CD4-positive, alpha-beta memory T cell (primary cell): Measurements from ENCODE around the gene GAB2. TPM values are rescaled to one million over a fixed set of nuclear protein-coding genes. Genes with fewer than 3 reads are reported as not detected.

Experiments used
- CTCF ChIA-PET: fragments of 350-600 bp; sonication (Branson Sonifier 250); formaldehyde crosslinking; loops from one replicate; lab custom pipeline; 2021; ENCODE audit warnings: inconsistent platforms; ENCODE audit not compliant: partially characterized antibody; lab: Charles Lee
- POLR2A ChIA-PET: fragments of 350-600 bp; sonication (Branson Sonifier 250); formaldehyde crosslinking; loops from one replicate; lab custom pipeline; 2021; ENCODE audit not compliant: partially characterized antibody; lab: Charles Lee
- DNase-seq, 5 donors: peaks; one replicate each; pipeline versions ENCODE4 v3.0.0 to v3.0.0-alpha.2; 2020 to 2022; ENCODE audit warnings: mixed read lengths in 1 of 5
- H3K27ac ChIP-seq: one replicate; pipeline ENCODE4 v1.7.0; 2013; ENCODE audit warnings: low read depth, low read length
- H3K27me3 ChIP-seq: 2 replicates; pipeline ENCODE4 v1.7.0; 2013; ENCODE audit warnings: mild to moderate bottlenecking, low read length, moderate library complexity; ENCODE audit not compliant: insufficient read depth
- H3K36me3 ChIP-seq: 2 replicates; pipeline ENCODE4 v1.7.0; 2013; ENCODE audit warnings: mild to moderate bottlenecking, low read length, moderate library complexity; ENCODE audit not compliant: insufficient read depth
- H3K4me1 ChIP-seq: 2 replicates; pipeline ENCODE4 v1.7.0; 2013; ENCODE audit warnings: mild to moderate bottlenecking, low read length, moderate library complexity; ENCODE audit not compliant: insufficient read depth
- H3K4me3 ChIP-seq, 2 donors: one replicate each; pipeline ENCODE4 v1.7.0; 2013; ENCODE audit warnings: low read length in 2 of 2, mild to moderate bottlenecking in 1 of 2
- H3K9me3 ChIP-seq, 2 donors: one replicate each; pipeline ENCODE4 v1.7.0; 2013; ENCODE audit warnings: low read length in 2 of 2, control low read depth in 1 of 2; ENCODE audit not compliant: control insufficient read depth in 1 of 2
- H3K27ac Mint-ChIP-seq, 7 donors: one replicate each; pipeline ENCODE4 v1.8.0; 2020 to 2021; ENCODE audit warnings: mixed read lengths in 7 of 7, mild to moderate bottlenecking in 6 of 7, inconsistent platforms in 3 of 7, moderate library complexity in 3 of 7
- H3K27me3 Mint-ChIP-seq, 2 donors: one replicate each; pipeline ENCODE4 v1.8.0; 2020 to 2021; ENCODE audit warnings: mixed read lengths in 2 of 2
- H3K36me3 Mint-ChIP-seq, 2 donors: one replicate each; pipeline ENCODE4 v1.8.0; 2020 to 2021; ENCODE audit warnings: mixed read lengths in 2 of 2, inconsistent platforms in 1 of 2, mild to moderate bottlenecking in 1 of 2
- H3K4me1 Mint-ChIP-seq, 4 donors: one replicate each; pipeline ENCODE4 v1.8.0; 2020 to 2021; ENCODE audit warnings: mixed read lengths in 4 of 4, mild to moderate bottlenecking in 1 of 4
- H3K4me3 Mint-ChIP-seq, 8 donors: one replicate each; pipeline ENCODE4 v1.8.0; 2020 to 2021; ENCODE audit warnings: mixed read lengths in 8 of 8, mild to moderate bottlenecking in 7 of 8, moderate library complexity in 6 of 8, inconsistent platforms in 3 of 8
- H3K9me3 Mint-ChIP-seq, 8 donors: one replicate each; pipeline ENCODE4 v1.8.0; 2020 to 2021; ENCODE audit warnings: mixed read lengths in 8 of 8, mild to moderate bottlenecking in 5 of 8, inconsistent platforms in 3 of 8, moderate library complexity in 1 of 8
- intact Hi-C: fragments of 100-400 bp; cut with micrococcal nuclease; formaldehyde crosslinking; loops from one replicate; pipeline ENCODE4 v1.15.1; 2023
- polyA plus RNA-seq, 2 donors: library from polyadenylated mRNA; unstranded; fragments of 300-500 nt; fragmentation: Illumina TruSeq; gene quantifications; one replicate each; pipeline ENCODE4 v1.2.3, GENCODE V29; 2021
- total RNA-seq, 2 experiments: library from RNA; stranded (reverse); gene quantifications; one replicate each; pipeline ENCODE4 v1.2.3, GENCODE V29; 2021

The GAB2 gene
- total and polyA plus RNA-seq, 4 experiments from 2014 or later = 0.05 to 6.7 (median 3.1) TPM

- Histone ChIP-seq H3K27ac (no peak overlapping the region), H3K4me1 (no peaks in the 10 kb centered on the region), H3K27me3 (no peaks in the 10 kb centered on the region), H3K9me3 (no peaks in the 10 kb centered on the region), H3K36me3 (no peaks in the 10 kb centered on the region), H3K4me3 (no peak overlapping the region)
- H3K27me3 Mint-ChIP-seq = no peaks in the 10 kb centered on the region
- peaks cover 0 to 4% (median 2%) of the 10 kb centered on the region in 4 donors for H3K4me1 Mint-ChIP-seq
- no peak overlapping the region for H3K27ac Mint-ChIP-seq
- H3K9me3 Mint-ChIP-seq = peaks cover 0 to 5% (median 1%) of the 10 kb centered on the region in 8 donors
- intact Hi-C loops = no loop called here
- no peak overlapping the region for H3K4me3 Mint-ChIP-seq
- peaks cover 0 to 4% of the 10 kb centered on the region in 2 donors for H3K36me3 Mint-ChIP-seq
- no peak for DNase-seq
- POLR2A ChIA-PET = no interaction called here
- CTCF ChIA-PET = no interaction called here
These were observed 26.2 kb downstream of the GAB2 start for GRCh38 chr11:78391424-78391823.

- no peaks in the 10 kb centered on the region for H3K27me3 ChIP-seq
- Mint-ChIP-seq H3K4me3 (no peak overlapping the region), H3K4me1 (peaks cover 0 to 4% (median 2%) of the 10 kb centered on the region in 4 donors), H3K9me3 (peaks cover 0 to 8% (median 1%) of the 10 kb centered on the region in 8 donors), H3K36me3 (peaks cover 0 to 4% of the 10 kb centered on the region in 2 donors), H3K27me3 (no peaks in the 10 kb centered on the region), H3K27ac (no peak overlapping the region)
- no peak overlapping the region for H3K27ac ChIP-seq
- ChIA-PET POLR2A (no interaction called here), CTCF (interaction anchor here (0.9 kb wide), 1 partner anchor 14 kb away, joined by 3 read pairs; no protein-coding TSS in a partner anchor)
- intact Hi-C loops = no loop called here
- H3K4me3 ChIP-seq = no peak overlapping the region
- DNase-seq = no peak
- H3K4me1 ChIP-seq = no peaks in the 10 kb centered on the region
- no peaks in the 10 kb centered on the region for H3K9me3 ChIP-seq
- H3K36me3 ChIP-seq = no peaks in the 10 kb centered on the region
These were observed 26.8 kb downstream of the GAB2 start for GRCh38 chr11:78390809-78391208.

DNA sequence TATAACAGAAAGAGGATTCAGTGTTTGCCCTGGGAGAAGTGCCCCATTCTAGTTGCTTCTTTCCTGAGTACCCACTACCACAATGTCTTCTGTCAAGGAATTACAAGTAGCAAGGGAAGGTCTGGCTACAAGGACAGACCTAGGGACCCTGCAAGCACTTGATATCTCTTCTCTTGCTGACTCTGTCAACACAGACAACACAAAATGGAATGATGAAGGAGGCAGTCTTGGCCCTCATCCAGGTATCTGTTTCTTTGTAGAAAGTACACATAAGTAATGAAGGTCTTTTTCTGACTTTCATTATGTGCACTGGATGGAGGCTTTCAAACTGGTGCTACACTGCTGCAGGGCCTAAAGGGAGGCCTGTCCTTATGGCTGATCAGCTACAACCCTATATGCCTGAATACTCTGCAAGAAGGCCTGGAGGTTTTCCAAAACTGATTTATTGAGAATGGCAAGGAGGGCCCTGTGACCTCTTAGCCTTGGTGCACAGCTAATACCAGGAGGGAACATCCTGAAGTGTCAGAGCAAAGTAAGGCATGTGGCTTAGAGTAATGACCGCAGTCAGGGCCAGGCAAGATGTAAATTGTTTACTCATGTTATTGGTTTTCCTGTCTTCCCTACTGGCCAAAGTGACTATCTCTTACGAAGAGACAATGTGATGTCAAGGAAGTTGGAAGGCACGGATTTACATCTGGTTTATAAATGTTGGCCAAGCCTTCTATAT lies 31.2 kb downstream of the GAB2 start:
- H3K27me3 Mint-ChIP-seq = no peaks in the 10 kb centered on the region
- peaks cover 7 to 18% (median 13%) of the 10 kb centered on the region in 8 donors for H3K9me3 Mint-ChIP-seq
- peaks cover 2 to 10% of the 10 kb centered on the region in 2 donors for H3K36me3 Mint-ChIP-seq
- ChIA-PET CTCF (interaction anchor here (0.8 to 1.2 kb wide), 2 partner anchors 9 to 25 kb away, joined by 3 to 4 read pairs; no protein-coding TSS in a partner anchor), POLR2A (no interaction called here)
- DNase-seq = no peak
- H3K27ac Mint-ChIP-seq = no peak overlapping the region
- Histone ChIP-seq H3K4me3 (no peak overlapping the region), H3K36me3 (no peaks in the 10 kb centered on the region), H3K4me1 (no peaks in the 10 kb centered on the region), H3K27me3 (no peaks in the 10 kb centered on the region), H3K9me3 (no peaks in the 10 kb centered on the region), H3K27ac (no peak overlapping the region)
- no peaks in the 10 kb centered on the region for H3K4me1 Mint-ChIP-seq
- no peak overlapping the region for H3K4me3 Mint-ChIP-seq
- intact Hi-C loops = no loop called here

GRCh38 chr11:78385205-78385604 lies 32.4 kb downstream of the GAB2 start:
- intact Hi-C loops = no loop called here
- no peak overlapping the region for H3K4me3 ChIP-seq
- H3K9me3 ChIP-seq = no peaks in the 10 kb centered on the region
- Mint-ChIP-seq H3K4me1 (no peaks in the 10 kb centered on the region), H3K36me3 (peaks cover 2 to 6% of the 10 kb centered on the region in 2 donors), H3K4me3 (no peak overlapping the region), H3K9me3 (peaks cover 7 to 18% (median 13%) of the 10 kb centered on the region in 8 donors), H3K27ac (no peak overlapping the region), H3K27me3 (no peaks in the 10 kb centered on the region)
- POLR2A ChIA-PET = no interaction called here
- DNase-seq = no peak
- H3K4me1 ChIP-seq = no peaks in the 10 kb centered on the region
- H3K27me3 ChIP-seq = no peaks in the 10 kb centered on the region
- CTCF ChIA-PET = interaction anchor here (1.3 to 1.6 kb wide), 2 partner anchors 9 to 180 kb away, joined by 3 to 4 read pairs; no protein-coding TSS in a partner anchor
- no peak overlapping the region for H3K27ac ChIP-seq
- H3K36me3 ChIP-seq = no peaks in the 10 kb centered on the region

- intact Hi-C loops = no loop called here
- H3K36me3 ChIP-seq = no peaks in the 10 kb centered on the region
- Mint-ChIP-seq H3K27ac (no peak overlapping the region), H3K27me3 (no peaks in the 10 kb centered on the region), H3K9me3 (peaks cover 7 to 18% (median 13%) of the 10 kb centered on the region in 8 donors), H3K4me1 (peaks cover 0 to 3% (median 0%) of the 10 kb centered on the region in 4 donors), H3K36me3 (peaks cover 2 to 6% of the 10 kb centered on the region in 2 donors), H3K4me3 (no peak overlapping the region)
- CTCF ChIA-PET = interaction anchor here (1.6 kb wide), 1 partner anchor 8 kb away, joined by 4 read pairs; no protein-coding TSS in a partner anchor
- no peak overlapping the region for H3K4me3 ChIP-seq
- H3K27ac ChIP-seq = no peak overlapping the region
- no peaks in the 10 kb centered on the region for H3K4me1 ChIP-seq
- POLR2A ChIA-PET = no interaction called here
- H3K27me3 ChIP-seq = no peaks in the 10 kb centered on the region
- no peaks in the 10 kb centered on the region for H3K9me3 ChIP-seq
- DNase-seq = no peak
These were observed 33.4 kb downstream of the GAB2 start for GRCh38 chr11:78384231-78384630.

DNA sequence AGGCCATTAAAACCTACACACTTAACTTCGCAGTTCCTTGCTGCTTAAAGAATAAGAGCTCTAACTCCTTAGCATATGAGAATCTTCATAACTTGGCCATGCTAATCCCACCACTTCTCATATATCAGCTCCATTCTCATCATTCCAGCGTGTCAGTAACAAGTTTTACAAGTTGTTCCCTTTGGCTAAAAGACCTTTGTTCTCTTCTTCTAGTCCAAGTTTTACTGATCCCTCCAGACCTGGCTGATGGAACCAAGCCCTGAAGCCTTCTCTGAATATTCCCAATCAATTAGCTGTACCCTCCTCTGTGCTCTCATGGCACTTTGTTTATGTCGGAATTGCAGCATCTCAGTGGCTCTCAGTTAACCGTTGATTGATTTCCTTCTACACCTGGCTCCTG lies 35.8 kb downstream of the GAB2 start:
- Histone ChIP-seq H3K9me3 (no peaks in the 10 kb centered on the region), H3K27ac (no peak overlapping the region), H3K27me3 (no peaks in the 10 kb centered on the region), H3K4me1 (no peaks in the 10 kb centered on the region), H3K4me3 (no peak overlapping the region), H3K36me3 (no peaks in the 10 kb centered on the region)
- ChIA-PET POLR2A (interaction anchor here (0.5 to 1.0 kb wide), 2 partner anchors 194 to 1931 kb away, joined by 3 read pairs; no protein-coding TSS in a partner anchor), CTCF (interaction anchor here (0.5 kb wide), 1 partner anchor 124 kb away, joined by 3 read pairs; no protein-coding TSS in a partner anchor)
- H3K27ac Mint-ChIP-seq = no peak overlapping the region
- peaks cover 7 to 19% (median 12%) of the 10 kb centered on the region in 8 donors for H3K9me3 Mint-ChIP-seq
- H3K4me3 Mint-ChIP-seq = no peak overlapping the region
- peaks cover 0 to 5% (median 1%) of the 10 kb centered on the region in 4 donors for H3K4me1 Mint-ChIP-seq
- H3K36me3 Mint-ChIP-seq = peaks cover 2 to 8% of the 10 kb centered on the region in 2 donors
- intact Hi-C loops = no loop called here
- no peaks in the 10 kb centered on the region for H3K27me3 Mint-ChIP-seq
- DNase-seq = no peak

DNA sequence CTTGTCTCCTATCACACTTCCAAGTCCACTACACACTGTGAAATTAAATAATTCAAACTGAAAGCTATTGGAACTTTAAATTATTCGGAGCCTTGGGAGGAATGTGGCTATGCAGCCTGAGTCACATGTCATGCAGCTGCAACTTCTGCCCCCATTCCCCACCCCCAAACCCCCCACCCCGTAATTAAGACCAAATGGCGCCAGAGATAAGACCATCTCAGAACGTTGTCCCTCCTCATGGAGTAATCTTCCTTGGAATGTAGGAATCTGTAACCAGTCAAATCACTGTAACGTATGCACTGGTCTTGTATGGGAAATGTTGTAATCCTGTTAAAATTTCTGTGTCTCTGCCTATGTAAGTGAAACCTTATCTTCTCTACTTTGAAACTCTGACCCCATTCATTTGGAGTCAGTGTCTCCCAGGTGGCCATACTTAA lies 37.0 kb downstream of the GAB2 start:
- POLR2A ChIA-PET = interaction anchor here (1.0 kb wide), 1 partner anchor 193 kb away, joined by 3 read pairs; no protein-coding TSS in a partner anchor

More for the DNA sequence above, 37.0 kb downstream of the GAB2 start:
- H3K27ac Mint-ChIP-seq = no peak overlapping the region
- peaks cover 0 to under 1% of the 10 kb centered on the region in 2 donors for H3K27me3 Mint-ChIP-seq
- CTCF ChIA-PET = interaction anchor here (0.7 kb wide), 1 partner anchor 337 kb away, joined by 3 read pairs; no protein-coding TSS in a partner anchor
- H3K27ac ChIP-seq = no peak overlapping the region
- H3K4me1 Mint-ChIP-seq = peaks cover 0 to 5% (median 1%) of the 10 kb centered on the region in 4 donors
- H3K9me3 Mint-ChIP-seq = peaks cover 4 to 22% (median 9%) of the 10 kb centered on the region in 8 donors
- peaks cover 2 to 8% of the 10 kb centered on the region in 2 donors for H3K36me3 Mint-ChIP-seq
- no peaks in the 10 kb centered on the region for H3K36me3 ChIP-seq
- no peaks in the 10 kb centered on the region for H3K27me3 ChIP-seq
- intact Hi-C loops = no loop called here
- H3K4me1 ChIP-seq = no peaks in the 10 kb centered on the region
- H3K4me3 ChIP-seq = no peak overlapping the region
- no peak for DNase-seq
- H3K4me3 Mint-ChIP-seq = no peak overlapping the region
- H3K9me3 ChIP-seq = no peaks in the 10 kb centered on the region
